Upper lobe of right lung (tissue), 1 donor: ENCODE measurements around the gene SYNE1. TPM values are rescaled to one million over a fixed set of nuclear protein-coding genes. Genes with fewer than 3 reads are reported as not detected.

Source experiments
- ATAC-seq: fragments of 200-7000 bp; cut with Tn5 transposase; one replicate; pipeline ENCODE4 v1.9.1; 2020; ENCODE audit warnings: mild to moderate bottlenecking, moderate library complexity
- DNase-seq: peaks from one replicate; pipeline ENCODE4 v3.0.0-alpha.2; 2020
- H3K27ac ChIP-seq: fragments of 200-600 bp; one replicate; pipeline ENCODE4 v1.8.0; 2022
- H3K27me3 ChIP-seq: fragments of 200-600 bp; one replicate; pipeline ENCODE4 v1.8.0; 2022; ENCODE audit warnings: mild to moderate bottlenecking
- H3K36me3 ChIP-seq: fragments of 200-600 bp; one replicate; pipeline ENCODE4 v1.8.0; 2022
- H3K4me1 ChIP-seq: fragments of 200-600 bp; one replicate; pipeline ENCODE4 v1.8.0; 2022
- H3K4me3 ChIP-seq: fragments of 200-600 bp; one replicate; pipeline ENCODE4 v1.8.0; 2022; ENCODE audit warnings: mild to moderate bottlenecking
- H3K9me3 ChIP-seq: fragments of 200-600 bp; one replicate; pipeline ENCODE4 v1.8.0; 2022
- intact Hi-C: fragments of 100-400 bp; cut with DNase I; formaldehyde crosslinking; loops from one replicate; pipeline ENCODE4 v1.11.0; 2022
- total RNA-seq: library from RNA; stranded (reverse); fragmentation: NEBNext Ultra II Directional; extraction: Animal tissue kit (Norgen Biotek cat#: 25700); gene quantifications from one replicate; pipeline ENCODE4 v1.2.1, GENCODE V29; 2021
- TF ChIP-seq, protein P1 (sequence below): fragments of 200-600 bp; IDR thresholded peaks from one replicate; pipeline ENCODE4 v1.8.0; 2022; ENCODE audit warnings: antibody characterized with exemption
- donor health status: DM: no; HTN: yes; CAD: no; lungs with severe emphysema.

The SYNE1 gene
- total RNA-seq, 1 donor from 2014 or later: 168 TPM

DNA sequence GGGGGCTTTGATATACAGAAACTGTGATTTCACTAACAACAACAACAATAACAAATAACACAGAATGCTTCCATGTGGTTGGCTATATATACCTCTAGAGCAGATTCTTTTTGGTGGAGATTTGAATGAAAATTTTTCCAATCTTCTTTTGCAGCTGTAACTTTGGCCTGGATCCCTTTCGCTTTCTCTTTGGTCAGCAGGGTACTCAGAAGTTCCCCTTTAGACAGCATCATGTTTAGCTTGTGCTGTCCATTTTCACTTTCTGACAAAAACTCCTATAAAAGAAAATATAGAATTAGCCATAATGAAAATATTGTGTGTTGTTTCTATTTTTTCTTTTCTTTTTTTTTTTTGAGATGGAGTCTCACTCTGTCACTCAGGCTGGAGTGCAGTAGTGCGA, 264.2 kb downstream of the SYNE1 start:
- TF ChIP-seq, protein P1, sequence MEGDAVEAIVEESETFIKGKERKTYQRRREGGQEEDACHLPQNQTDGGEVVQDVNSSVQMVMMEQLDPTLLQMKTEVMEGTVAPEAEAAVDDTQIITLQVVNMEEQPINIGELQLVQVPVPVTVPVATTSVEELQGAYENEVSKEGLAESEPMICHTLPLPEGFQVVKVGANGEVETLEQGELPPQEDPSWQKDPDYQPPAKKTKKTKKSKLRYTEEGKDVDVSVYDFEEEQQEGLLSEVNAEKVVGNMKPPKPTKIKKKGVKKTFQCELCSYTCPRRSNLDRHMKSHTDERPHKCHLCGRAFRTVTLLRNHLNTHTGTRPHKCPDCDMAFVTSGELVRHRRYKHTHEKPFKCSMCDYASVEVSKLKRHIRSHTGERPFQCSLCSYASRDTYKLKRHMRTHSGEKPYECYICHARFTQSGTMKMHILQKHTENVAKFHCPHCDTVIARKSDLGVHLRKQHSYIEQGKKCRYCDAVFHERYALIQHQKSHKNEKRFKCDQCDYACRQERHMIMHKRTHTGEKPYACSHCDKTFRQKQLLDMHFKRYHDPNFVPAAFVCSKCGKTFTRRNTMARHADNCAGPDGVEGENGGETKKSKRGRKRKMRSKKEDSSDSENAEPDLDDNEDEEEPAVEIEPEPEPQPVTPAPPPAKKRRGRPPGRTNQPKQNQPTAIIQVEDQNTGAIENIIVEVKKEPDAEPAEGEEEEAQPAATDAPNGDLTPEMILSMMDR: no peak
- ATAC-seq (no peak), DNase-seq (no peak)
- no peaks in the 10 kb centered on the region for H3K27me3 ChIP-seq
- intact Hi-C loops: no loop called here
- H3K36me3 ChIP-seq: peaks cover 34% of the 10 kb centered on the region
- H3K4me3 ChIP-seq: no peak overlapping the region
- no peaks in the 10 kb centered on the region for H3K4me1 ChIP-seq
- H3K9me3 ChIP-seq: no peaks in the 10 kb centered on the region
- H3K27ac ChIP-seq: no peak overlapping the region

DNA sequence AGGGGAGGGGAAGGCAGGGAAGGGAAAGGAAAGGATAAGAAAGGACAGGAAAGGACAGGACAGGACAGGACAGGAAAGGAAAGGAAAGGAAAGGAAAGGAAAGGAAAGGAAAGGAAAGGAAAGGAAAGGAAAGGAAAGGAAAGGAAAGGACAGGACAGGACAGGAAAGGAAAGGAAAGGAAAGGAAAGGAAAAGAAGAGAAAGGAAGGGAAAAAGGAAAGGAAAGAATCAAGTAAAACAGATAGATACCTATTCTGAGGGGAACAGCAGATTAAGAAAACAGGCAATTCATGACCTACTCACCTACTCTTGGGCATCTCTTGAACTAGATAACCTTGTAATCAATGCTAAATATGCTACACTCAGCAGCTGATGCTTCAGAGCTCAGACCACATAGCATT, 265.4 kb downstream of the SYNE1 start:
- Histone ChIP-seq H3K27ac (no peak overlapping the region), H3K36me3 (peaks cover 45% of the 10 kb centered on the region), H3K27me3 (no peaks in the 10 kb centered on the region), H3K4me1 (no peaks in the 10 kb centered on the region), H3K9me3 (no peaks in the 10 kb centered on the region), H3K4me3 (no peak overlapping the region)
- intact Hi-C loops: no loop called here
- no peak for DNase-seq
- ATAC-seq: no peak
- TF ChIP-seq, protein P1: no peak

DNA sequence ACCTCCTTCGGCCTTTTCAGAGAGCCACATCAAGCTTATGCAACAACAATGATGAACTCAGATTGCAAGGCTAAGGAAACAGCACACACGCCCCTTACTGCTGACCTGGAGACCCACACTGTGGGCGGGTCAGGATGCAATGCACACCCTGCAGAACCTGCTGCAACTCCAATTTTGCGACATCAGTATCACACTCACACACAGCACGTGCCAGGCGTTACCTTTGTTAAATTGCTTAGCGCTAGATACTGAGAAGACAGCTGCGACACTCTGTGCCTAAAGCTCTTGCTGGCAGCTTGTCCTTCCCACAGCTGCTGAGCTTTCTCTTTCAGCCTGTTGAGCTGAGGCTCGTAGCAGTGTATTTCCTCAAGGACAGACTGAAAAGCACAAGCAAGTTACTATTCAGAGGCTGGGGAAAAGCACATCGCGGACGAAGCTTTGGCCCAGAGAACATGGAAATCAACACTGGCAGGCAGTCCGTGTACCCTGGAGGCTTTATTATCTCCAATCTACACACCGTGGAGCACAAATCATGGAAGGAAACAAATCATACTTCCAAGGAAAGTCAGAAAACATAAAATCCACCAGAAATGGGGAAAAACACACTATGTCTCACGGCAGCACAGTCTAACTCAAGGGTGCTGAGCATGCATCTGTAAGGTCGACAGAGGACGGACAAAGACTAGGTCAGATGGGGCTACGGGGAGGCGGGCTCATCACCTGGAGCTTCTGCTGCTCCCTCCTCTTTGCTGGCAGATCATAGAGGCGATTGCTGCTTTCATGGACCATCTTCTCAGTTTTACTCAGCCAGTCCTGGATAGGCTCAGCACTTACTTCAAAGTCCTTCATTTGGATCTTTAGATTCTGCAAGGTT, 268.2 kb downstream of the SYNE1 start:
- Histone ChIP-seq H3K27me3 (no peaks in the 10 kb centered on the region), H3K27ac (peak overlapping the region; percentile 7), H3K9me3 (no peaks in the 10 kb centered on the region), H3K4me1 (no peaks in the 10 kb centered on the region), H3K4me3 (no peak overlapping the region), H3K36me3 (peaks cover 54% of the 10 kb centered on the region)
- no peak for DNase-seq
- ATAC-seq: peak; percentile 53
- TF ChIP-seq, protein P1: no peak
- intact Hi-C loops: no loop called here

GRCh38 chr6:152364866-152365265, 272.3 kb downstream of the SYNE1 start:
- ATAC-seq (no peak), DNase-seq (no peak)
- Histone ChIP-seq H3K4me3 (no peak overlapping the region), H3K27ac (no peak overlapping the region), H3K9me3 (no peaks in the 10 kb centered on the region), H3K36me3 (peaks cover 67% of the 10 kb centered on the region), H3K27me3 (no peaks in the 10 kb centered on the region), H3K4me1 (no peaks in the 10 kb centered on the region)
- TF ChIP-seq, protein P1: no peak
- intact Hi-C loops: no loop called here

DNA sequence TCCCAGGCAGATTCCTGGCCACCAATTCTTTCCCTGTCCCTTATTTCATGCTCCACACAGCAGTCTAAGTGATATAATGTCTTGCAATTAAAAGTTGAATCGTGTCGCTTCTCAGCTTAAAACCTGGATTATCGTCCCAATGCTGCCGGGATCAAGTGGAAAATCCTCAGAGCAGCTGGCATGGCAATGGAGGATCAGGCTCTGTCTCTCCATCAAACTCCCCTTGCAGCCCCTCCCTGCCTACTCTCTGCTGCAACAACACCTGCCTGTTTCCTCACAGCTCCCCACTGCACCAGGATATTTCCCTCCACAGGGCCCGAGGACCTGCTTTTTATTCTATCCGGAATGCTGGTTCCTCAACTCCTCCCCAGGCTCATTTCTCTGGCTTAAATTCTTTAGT, 277.1 kb downstream of the SYNE1 start:
- ATAC-seq (no peak), DNase-seq (no peak)
- TF ChIP-seq, protein P1: no peak
- Histone ChIP-seq H3K4me3 (no peak overlapping the region), H3K4me1 (no peaks in the 10 kb centered on the region), H3K9me3 (no peaks in the 10 kb centered on the region), H3K27me3 (no peaks in the 10 kb centered on the region), H3K27ac (no peak overlapping the region), H3K36me3 (peaks cover 81% of the 10 kb centered on the region)
- intact Hi-C loops: no loop called here
